ENCODE data around the gene RASGRF2.

DNA sequence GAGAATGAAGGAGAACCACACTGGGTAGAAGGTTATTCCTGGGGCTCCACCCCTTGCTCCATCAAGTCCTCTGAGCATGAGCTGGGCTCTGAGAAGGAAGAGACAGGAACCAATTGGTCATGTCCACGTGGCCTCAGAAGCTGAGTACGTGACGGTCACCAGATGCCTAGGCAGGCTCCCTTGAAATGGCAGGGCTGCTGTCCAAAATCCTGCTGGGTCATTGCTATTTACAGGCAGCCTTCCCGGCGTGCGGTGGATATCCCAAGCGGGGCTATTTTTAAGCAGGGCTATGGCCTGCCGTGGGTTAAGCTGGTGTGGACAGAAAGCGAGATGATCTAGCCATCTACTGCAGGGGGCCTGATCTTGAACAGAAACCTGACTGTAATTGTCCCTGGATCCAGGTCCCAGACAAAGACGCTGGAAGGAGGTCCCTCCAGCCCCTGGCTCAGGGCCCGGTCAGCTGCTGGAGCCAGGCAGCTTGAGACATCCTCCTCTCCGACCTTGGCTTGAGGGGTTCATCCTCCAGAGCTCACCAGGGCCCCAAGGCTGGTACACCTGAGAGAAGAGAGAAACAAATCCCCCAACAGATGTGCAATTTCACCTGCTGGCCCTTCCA, 272.4 kb downstream of the RASGRF2 start:
- TF ChIP-seq EZH2 (IDR thresholded peaks at IDR 0.05) = no peak
- no peak for TF ChIP-seq POLR2AphosphoS5 (IDR thresholded peaks at IDR 0.05; ENCODE audit: borderline replicate concordance, low read depth, low read length)
